Erythroblast (primary cell): ENCODE results near the gene DOCK4.

Experiments used
- GATA1 ChIP-seq: IDR thresholded peaks from 2 replicates; pipeline ENCODE4 v1.6.1; 2011; ENCODE audit warnings: low read depth, mild to moderate bottlenecking, control low read depth, low read length, moderate library complexity
- POLR2A ChIP-seq: IDR thresholded peaks from 2 replicates; pipeline ENCODE4 v1.6.1; 2011; ENCODE audit warnings: mild to moderate bottlenecking, low read length

GRCh38 chr7:111911166-111911961 lies 294.8 kb downstream of the DOCK4 start:
- TF ChIP-seq POLR2A, result no peak
- TF ChIP-seq GATA1, result no peak
